NCI-H2171 treated with DMSO at 0.1 percent for 48 hours (cell line): ENCODE data around the gene ANO2.

Source experiments
- DNase-seq: peaks from one replicate; lab custom pipeline; 2025; lab: John Stamatoyannopoulos, UW

ANO2 gene

GRCh38 chr12:5964913-5965900, 20.1 kb upstream of the ANO2 start:
- DNase-seq = no peak

- DNase-seq = no peak
These were observed 18.5 kb upstream of the ANO2 start for GRCh38 chr12:5963515-5963914.

- no peak for DNase-seq
These were observed 15.7 kb upstream of the ANO2 start for GRCh38 chr12:5960783-5961182.

DNA sequence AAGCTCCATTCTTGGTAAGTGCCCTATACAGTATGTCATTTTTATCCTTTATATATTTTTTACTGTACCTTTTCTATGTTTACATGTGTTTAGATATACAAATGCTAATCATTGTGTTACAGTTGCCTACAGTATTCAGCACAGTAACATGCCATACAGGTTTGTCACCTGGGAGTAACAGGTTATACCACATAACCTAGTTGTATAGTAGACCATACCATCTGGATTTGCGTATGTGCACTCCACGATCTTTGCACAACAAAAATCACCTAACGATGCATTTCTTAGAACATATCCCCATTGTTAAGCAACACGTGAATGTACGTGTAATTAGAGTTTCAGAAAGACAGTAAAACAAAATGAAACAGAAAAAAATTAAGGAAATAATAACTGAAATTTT, 11.9 kb upstream of the ANO2 start:
- DNase-seq = no peak

DNA sequence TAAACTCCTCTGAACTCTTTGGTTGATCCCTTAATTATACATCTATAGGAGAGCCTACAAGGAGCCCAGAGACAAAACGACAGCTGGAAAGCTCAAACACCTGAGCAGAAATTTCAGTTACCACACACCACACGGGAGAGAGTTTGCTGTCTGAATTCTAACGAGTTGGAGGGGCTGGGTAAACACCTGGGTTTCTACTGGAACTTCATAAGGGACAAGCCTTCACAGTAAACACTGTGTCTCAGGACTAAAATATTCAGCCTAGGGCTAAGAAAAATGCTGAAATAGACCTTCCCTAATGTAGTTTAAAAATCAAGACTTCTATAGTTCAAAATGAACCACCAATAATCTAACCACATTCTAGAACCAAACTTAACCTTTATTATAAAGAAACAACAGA, 9.6 kb upstream of the ANO2 start:
- no peak for DNase-seq

- DNase-seq = no peak
These were observed 9.0 kb upstream of the ANO2 start for GRCh38 chr12:5953835-5954586.

DNA sequence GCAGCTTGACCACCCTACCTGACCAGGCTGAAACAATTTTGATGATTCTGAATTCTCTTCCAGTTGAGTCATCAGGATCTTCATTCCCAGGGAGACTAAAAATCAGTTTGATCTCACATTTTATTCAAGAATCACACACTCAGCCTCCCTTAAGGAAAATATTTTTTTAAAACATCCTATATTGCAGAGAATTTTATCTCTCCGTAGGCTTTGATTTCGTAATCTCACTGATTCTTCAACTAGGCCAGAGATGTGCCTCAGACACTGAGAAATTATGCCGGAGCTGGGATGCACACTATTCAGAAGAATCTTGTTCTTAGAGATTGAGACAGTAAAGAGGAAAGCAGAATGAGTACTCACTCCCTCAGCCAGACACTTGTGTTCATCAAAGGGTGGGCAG, 7.0 kb upstream of the ANO2 start:
- no peak for DNase-seq

GRCh38 chr12:5948696-5949095, 3.6 kb upstream of the ANO2 start:
- no peak for DNase-seq

- no peak for DNase-seq
These were observed 1.9 kb upstream of the ANO2 start for GRCh38 chr12:5947006-5947405.

DNA sequence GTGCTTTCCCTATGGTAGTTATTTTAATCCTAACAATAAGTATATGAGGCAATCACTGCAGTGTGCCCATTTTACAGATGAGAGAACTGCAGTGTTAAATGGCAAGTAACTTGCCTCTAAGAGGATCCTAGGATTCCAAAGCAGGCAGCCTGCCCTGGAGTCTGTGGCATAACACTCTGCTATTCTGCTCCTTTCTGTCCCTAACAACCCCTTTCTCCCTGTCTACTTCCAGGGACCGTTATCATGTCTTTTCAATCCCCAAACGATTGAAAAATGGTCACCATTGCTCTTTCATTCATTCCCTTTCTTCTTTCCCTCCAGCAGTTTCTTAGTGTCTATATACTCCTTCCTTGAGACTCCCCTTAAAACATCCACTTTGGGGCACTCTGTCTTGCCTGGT, 1.3 kb upstream of the ANO2 start:
- DNase-seq = no peak

DNA sequence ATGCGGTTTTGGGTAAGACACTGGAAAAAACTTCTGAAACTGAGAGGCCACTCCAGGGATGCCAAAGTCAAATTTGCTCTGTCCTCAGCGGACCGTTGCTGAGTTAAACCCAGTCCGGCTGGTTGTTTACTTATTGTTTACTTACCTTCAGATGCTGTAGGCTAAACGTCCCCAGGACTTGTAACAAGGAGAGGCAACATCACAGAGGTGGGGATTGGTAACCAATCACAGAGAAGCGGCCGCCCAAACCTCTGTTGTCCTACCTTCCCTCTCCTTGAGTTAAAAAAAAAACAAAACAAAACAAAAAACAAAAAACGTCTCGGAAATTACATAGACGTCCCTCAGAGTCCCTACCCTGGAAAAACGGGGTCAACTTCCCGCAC, 380 bp downstream of the ANO2 start:
- no peak for DNase-seq

- no peak for DNase-seq
These were observed 1.0 kb downstream of the ANO2 start for GRCh38 chr12:5944053-5944452.

- no peak for DNase-seq
These were observed 3.2 kb downstream of the ANO2 start for GRCh38 chr12:5941907-5942306.

DNA sequence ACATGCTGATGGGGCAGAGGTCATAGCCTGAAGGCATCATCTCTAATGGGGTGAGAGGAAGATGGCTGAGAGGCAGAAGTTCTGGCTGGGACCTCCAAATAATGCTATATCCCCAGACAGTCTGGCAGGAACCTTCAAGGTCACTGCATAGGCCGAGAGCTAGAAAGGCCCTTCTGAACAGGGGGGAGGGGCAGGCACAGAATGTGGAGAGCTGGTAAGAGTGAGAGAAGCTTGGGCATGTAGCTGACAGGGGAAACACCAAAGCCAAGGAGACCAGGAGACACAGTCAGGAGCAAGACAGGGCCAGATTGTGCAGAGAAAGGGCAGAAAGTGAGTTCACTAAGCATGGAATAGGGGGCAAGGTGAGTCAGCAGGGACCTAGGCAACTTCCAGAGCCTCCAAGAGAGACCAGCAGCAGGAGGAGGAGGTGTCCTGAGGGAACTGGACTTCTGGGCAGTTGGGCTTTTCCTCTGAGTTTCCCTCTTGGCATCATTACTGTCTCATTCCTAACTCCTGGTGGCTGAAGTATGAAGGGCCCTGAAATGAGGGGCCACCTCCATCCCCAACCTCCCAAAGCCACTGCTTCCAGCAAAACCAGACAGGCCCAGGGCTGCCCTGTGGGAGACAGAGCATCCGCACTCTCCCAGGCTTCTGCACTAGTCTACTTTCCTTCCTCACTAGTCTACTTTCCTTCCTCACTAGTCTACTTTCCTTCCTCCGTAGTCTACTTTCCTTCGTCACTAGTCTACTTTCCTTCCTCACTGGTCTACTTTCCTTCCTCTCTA, 17.1 kb downstream of the ANO2 start:
- DNase-seq = no peak

DNA sequence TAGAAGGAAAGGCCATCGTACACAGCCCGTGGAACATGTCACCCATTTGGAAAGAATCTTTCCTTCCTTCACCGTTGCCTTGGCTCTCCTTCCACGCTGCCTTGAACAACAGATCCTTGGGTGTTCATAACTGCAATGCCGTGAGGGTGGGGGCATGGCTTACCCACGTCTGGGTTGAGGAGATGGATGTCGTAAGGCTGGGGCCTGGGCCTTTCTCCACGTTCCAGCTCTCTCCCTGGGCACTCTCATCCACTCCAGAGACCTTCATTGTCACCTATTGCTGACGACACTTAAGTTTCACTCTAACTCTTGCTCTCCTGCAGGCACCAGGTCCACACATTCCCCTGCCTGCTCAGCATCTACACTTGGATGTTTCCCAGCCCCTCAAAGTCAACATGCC, 19.4 kb downstream of the ANO2 start:
- no peak for DNase-seq

GRCh38 chr12:5924342-5924741, 20.7 kb downstream of the ANO2 start:
- no peak for DNase-seq

DNA sequence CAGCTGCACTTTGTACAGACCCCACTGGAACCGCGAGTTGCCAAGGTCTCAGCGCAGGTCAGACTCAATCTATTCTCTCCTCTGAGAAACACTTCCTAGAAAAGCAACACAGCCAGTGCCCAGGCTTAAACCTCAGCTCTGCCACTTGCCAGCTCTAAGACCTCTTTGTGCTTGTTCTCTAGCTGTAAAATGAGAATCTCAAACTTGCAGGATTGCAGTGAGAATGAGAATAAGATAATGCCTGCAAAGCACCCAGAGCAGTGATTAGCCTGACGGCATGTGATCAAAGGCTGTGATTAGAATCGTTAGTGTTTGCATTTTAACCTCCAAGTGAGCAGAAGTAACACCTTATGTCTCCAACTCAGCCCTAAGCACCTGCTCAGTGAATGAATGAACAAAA, 21.3 kb downstream of the ANO2 start:
- no peak for DNase-seq

GRCh38 chr12:5923043-5923605, 21.9 kb downstream of the ANO2 start:
- DNase-seq = no peak

GRCh38 chr12:5921966-5922899, 22.8 kb downstream of the ANO2 start:
- no peak for DNase-seq

DNA sequence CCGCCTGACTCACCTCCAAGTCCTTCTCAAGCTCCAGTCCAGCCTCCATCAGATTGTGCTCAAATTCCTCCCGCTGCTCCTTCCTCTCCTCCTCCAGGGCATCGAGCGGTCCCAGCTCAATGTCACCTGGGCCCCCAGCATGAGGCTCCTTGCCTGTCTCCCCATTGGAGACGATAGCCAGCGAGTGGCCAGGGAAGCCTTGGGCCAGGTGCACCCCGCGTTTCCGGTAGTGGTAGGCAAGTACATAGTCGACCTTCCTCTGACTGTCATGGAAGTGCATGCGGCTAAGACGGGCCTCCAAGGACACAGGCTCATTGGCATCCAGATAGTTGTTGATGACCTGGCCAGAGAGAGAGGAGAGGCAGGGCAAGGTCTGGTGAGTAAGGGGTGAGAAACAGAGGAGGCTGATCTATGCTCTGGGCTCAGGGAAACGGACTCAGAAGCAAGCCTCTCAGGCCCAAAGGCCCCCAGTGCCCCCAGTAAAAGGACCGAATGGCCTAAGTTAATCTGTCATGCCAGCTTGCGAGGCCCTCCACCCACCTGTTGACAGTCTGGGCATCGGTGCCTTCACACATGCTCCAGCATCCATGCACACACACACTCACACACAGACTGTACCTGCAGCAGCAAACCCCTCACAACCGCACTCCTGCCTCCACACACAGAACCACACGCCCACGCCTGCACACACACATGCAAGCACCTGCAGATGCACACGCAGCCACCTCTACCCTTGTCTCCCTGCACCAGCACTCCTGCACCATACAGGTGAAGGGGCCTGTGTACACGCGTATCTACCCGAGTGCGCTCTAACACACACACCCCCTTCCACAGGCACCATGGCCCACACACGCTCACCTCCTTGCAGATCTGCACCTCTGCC, 23.8 kb downstream of the ANO2 start:
- no peak for DNase-seq
